Measurements from ENCODE around the gene CEACAM5. TPM values are rescaled to one million over a fixed set of nuclear protein-coding genes. Genes with fewer than 3 reads are reported as not detected.

CEACAM5 gene
- total RNA-seq, 4 donors from 2014 or later, result 4.1 to 19.6 (median 14.0) TPM

DNA sequence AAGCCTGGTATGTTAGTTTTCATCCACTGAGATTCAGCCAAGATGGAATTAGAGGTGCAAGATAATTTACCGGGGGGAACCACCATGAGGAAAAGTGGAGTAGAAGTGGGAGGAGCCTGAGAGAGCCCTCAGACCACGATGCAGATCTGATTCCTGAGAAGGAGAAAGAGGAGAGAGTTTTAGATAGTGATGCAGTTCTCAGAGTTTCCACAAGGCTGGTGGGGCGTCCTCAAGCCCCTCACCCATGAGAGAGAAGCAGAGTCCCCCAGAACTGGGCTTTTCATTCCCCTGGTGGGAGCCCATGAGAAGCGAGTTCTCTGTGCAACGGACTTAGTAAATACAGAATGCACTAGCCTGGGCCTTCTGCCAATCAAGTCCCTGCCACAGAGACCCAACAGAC is 18.1 kb downstream of the CEACAM5 start:
- Histone ChIP-seq H3K4me1 (no peaks in the 10 kb centered on the region), H3K9me3 (no peaks in the 10 kb centered on the region), H3K4me3 (no peak overlapping the region), H3K27me3 (peaks cover 20% of the 10 kb centered on the region), H3K27ac (no peak overlapping the region), H3K36me3 (no peaks in the 10 kb centered on the region)
- DNase-seq (ENCODE audit: low spot score in 2 of 2), result no peak
- TF ChIP-seq, protein P1, sequence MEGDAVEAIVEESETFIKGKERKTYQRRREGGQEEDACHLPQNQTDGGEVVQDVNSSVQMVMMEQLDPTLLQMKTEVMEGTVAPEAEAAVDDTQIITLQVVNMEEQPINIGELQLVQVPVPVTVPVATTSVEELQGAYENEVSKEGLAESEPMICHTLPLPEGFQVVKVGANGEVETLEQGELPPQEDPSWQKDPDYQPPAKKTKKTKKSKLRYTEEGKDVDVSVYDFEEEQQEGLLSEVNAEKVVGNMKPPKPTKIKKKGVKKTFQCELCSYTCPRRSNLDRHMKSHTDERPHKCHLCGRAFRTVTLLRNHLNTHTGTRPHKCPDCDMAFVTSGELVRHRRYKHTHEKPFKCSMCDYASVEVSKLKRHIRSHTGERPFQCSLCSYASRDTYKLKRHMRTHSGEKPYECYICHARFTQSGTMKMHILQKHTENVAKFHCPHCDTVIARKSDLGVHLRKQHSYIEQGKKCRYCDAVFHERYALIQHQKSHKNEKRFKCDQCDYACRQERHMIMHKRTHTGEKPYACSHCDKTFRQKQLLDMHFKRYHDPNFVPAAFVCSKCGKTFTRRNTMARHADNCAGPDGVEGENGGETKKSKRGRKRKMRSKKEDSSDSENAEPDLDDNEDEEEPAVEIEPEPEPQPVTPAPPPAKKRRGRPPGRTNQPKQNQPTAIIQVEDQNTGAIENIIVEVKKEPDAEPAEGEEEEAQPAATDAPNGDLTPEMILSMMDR (IDR thresholded peaks at IDR 0.05), result no peak
- no peak for TF ChIP-seq POLR2A (IDR thresholded peaks at IDR 0.05)
- no peak for TF ChIP-seq POLR2AphosphoS5 (IDR thresholded peaks at IDR 0.05)
- no peak for TF ChIP-seq EP300 (IDR thresholded peaks at IDR 0.05)
- 36% methylated on average over 5 of the region's 5 CpGs for WGBS

DNA sequence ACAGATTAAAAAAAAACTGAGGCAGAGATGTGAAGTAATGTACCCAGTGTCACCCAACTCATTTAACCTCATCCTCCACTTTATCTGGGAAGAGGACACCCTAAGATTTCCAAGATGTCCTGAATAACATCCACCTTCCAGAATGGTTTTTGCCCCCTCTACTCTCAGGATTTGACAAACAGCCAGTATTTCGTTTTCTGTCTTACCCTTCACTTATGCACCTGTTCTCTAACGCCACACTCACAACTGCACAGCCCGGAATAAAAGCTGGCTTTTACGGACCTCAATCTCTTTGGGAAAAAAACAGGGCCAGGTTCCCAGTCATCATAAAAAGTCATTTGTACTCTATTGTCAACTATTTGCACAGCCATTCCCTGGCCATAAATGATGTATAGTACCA is 25.7 kb downstream of the CEACAM5 start:
- no peak for DNase-seq (ENCODE audit: low spot score in 2 of 2)
- H3K27ac ChIP-seq, result no peak overlapping the region
- 71% methylated on average over 4 of the region's 4 CpGs for WGBS
- no peaks in the 10 kb centered on the region for H3K9me3 ChIP-seq
- H3K36me3 ChIP-seq, result no peaks in the 10 kb centered on the region
- TF ChIP-seq EP300 (IDR thresholded peaks at IDR 0.05) (no peak), POLR2A (IDR thresholded peaks at IDR 0.05) (no peak), POLR2AphosphoS5 (IDR thresholded peaks at IDR 0.05) (no peak)
- TF ChIP-seq, protein P1 (IDR thresholded peaks at IDR 0.05), result no peak
- peaks cover 29% of the 10 kb centered on the region for H3K27me3 ChIP-seq
- H3K4me3 ChIP-seq, result no peak overlapping the region
- H3K4me1 ChIP-seq, result no peaks in the 10 kb centered on the region

DNA sequence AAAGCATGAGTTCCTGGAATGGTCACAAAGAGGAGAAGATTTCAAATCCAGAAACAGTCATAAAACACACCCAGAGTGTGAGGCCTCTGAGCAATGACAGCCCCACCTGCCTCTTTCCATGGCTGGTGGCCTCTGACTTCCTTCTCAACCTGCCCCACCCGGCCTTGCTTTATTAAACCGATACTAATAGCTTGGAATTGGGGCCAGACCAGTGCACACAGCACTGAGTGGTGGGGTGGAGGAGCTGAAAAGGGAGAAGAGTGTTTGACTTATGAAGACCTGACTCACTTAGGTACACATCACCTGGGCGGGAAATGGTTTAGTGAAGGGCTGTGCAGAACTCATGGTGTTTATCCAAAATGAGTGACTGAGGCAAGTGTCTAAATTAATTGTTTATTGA is 26.2 kb downstream of the CEACAM5 start:
- Histone ChIP-seq H3K36me3 (no peaks in the 10 kb centered on the region), H3K4me3 (no peak overlapping the region), H3K4me1 (no peaks in the 10 kb centered on the region), H3K27me3 (peaks cover 32% of the 10 kb centered on the region), H3K9me3 (no peaks in the 10 kb centered on the region), H3K27ac (no peak overlapping the region)
- WGBS, result 62% methylated on average over 3 of the region's 3 CpGs
- no peak for DNase-seq (ENCODE audit: low spot score in 2 of 2)
- no peak for TF ChIP-seq EP300 (IDR thresholded peaks at IDR 0.05)
- TF ChIP-seq POLR2A (IDR thresholded peaks at IDR 0.05), result no peak

DNA sequence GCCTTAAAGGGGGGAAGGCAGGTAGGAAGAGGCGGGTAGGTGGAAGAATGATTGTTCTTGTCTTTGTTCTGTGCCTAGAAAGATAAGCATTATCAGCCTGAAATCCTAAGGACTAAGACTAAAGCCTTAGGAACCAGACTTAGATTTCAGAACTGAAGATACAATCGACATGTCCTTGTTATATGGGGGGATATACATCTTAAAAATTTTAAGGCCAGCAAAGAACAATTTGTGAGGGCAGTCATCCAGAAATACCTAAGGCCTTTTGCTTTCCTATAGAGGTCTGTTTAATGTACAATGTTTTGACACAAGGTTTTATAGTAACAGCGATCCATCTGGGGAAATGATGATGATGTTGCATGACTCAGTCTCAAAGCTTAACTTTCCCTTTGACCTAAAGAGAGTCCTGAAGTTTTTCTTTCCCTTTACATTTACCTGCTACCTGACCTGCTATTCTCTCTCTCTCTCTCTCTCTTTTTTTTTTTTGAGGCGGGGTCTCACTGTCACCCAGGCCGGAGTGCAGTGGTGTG is 26.7 kb downstream of the CEACAM5 start:
- Histone ChIP-seq H3K27ac (no peak overlapping the region), H3K27me3 (peaks cover 32% of the 10 kb centered on the region), H3K9me3 (no peaks in the 10 kb centered on the region), H3K36me3 (no peaks in the 10 kb centered on the region), H3K4me1 (no peaks in the 10 kb centered on the region), H3K4me3 (no peak overlapping the region)
- no peak for TF ChIP-seq POLR2A (IDR thresholded peaks at IDR 0.05)
- TF ChIP-seq EP300 (IDR thresholded peaks at IDR 0.05), result no peak
- no peak for TF ChIP-seq POLR2AphosphoS5 (IDR thresholded peaks at IDR 0.05)
- TF ChIP-seq, protein P1 (IDR thresholded peaks at IDR 0.05), result no peak
- WGBS, result 80% methylated on average over 5 of the region's 5 CpGs
- DNase-seq (ENCODE audit: low spot score in 2 of 2), result no peak

DNA sequence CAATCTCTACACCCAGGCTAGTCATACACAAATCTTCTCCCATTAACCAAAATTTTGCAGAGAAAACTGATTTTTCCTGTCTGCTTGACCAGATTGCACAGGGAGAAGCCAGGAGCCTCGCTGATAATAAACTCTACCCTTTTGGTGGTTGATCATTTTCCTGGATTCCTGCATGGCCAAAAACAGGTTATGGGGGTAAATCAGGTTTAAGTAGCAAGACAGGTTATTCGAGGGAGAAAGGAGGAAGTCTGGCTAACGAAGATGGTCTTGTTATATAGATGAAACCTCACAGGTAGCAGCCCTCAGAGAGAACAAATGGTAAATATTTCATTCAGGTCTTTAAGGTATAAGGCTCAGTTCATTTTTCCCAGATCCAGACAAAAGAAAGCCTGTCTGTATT is 30.9 kb downstream of the CEACAM5 start:
- Histone ChIP-seq H3K27me3 (peaks cover 17% of the 10 kb centered on the region), H3K9me3 (no peaks in the 10 kb centered on the region), H3K36me3 (no peaks in the 10 kb centered on the region), H3K4me1 (no peaks in the 10 kb centered on the region), H3K4me3 (no peak overlapping the region), H3K27ac (no peak overlapping the region)
- no peak for TF ChIP-seq EP300 (IDR thresholded peaks at IDR 0.05)
- no peak for TF ChIP-seq POLR2AphosphoS5 (IDR thresholded peaks at IDR 0.05)
- TF ChIP-seq, protein P1 (IDR thresholded peaks at IDR 0.05), result no peak
- TF ChIP-seq POLR2A (IDR thresholded peaks at IDR 0.05), result no peak
- DNase-seq (ENCODE audit: low spot score in 2 of 2), result no peak
- 46% methylated on average over 3 of the region's 3 CpGs for WGBS
